ENCODE results near the gene ACER3. TPM values are rescaled to one million over a fixed set of nuclear protein-coding genes. Genes with fewer than 3 reads are reported as not detected.

The ACER3 gene
- total and polyA plus RNA-seq, 11 donors, result 3.2 to 17.0 (median 9.8) TPM

DNA sequence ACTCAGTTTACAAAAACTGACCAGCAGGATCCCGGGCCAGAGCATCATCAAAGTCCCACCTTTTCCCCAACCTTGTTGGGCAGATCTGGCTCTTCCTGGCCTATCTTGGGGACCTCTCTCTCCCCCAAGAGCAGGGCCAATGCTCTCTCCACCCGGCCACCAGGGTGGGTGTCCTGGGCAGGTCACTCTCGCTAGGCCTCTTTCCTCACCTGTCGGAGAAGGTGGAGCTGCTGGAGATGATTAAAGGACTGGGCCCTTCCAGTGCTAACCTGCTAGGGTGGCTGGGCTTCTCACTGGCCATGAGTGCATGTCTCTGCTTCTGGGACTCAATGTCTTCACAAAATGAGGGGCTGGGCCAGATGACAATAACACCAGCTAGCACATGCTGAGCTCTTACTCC, 203.1 kb downstream of the ACER3 start:
- no peaks in the 10 kb centered on the region for H3K36me3 ChIP-seq
- no peak for ATAC-seq
- 96 to 100% (median 98%) methylated on average over 3 to 4 of the region's 4 CpGs for WGBS, 4 donors

DNA sequence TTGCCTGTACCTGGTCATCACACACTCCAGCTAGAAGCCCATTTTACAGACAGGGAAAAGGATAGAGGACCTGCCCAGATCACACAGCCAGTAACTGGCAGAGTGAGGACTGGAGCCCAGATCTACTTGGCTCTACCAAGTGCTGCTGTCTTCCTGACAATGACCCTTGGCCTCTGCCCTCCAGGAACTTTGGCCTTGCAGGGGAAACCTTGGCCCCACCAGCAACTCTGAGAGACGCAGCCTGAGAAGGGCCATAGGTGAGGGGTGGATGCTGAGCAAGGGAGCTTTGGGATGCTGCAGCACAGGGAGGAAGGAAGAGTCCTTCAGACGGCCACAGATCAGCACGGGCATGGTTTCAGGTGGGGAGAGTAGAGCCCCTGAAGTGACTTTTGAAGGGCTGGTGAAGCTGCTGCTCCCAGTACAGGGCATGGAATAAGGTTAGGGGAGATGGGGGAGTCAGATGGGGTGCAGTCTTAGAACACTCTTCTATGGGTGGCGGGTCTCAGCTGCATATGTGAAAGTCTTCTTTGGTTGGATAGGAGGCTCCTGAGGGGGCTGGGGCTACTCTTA, 204.0 kb downstream of the ACER3 start:
- H3K27me3 ChIP-seq, result no peaks in the 10 kb centered on the region
- DNase-seq (no peak), ATAC-seq (no peak)
- no peaks in the 10 kb centered on the region for H3K36me3 ChIP-seq
- TF ChIP-seq POLR2A (IDR thresholded peaks at IDR 0.05), result no peak
- TF ChIP-seq, protein P1, sequence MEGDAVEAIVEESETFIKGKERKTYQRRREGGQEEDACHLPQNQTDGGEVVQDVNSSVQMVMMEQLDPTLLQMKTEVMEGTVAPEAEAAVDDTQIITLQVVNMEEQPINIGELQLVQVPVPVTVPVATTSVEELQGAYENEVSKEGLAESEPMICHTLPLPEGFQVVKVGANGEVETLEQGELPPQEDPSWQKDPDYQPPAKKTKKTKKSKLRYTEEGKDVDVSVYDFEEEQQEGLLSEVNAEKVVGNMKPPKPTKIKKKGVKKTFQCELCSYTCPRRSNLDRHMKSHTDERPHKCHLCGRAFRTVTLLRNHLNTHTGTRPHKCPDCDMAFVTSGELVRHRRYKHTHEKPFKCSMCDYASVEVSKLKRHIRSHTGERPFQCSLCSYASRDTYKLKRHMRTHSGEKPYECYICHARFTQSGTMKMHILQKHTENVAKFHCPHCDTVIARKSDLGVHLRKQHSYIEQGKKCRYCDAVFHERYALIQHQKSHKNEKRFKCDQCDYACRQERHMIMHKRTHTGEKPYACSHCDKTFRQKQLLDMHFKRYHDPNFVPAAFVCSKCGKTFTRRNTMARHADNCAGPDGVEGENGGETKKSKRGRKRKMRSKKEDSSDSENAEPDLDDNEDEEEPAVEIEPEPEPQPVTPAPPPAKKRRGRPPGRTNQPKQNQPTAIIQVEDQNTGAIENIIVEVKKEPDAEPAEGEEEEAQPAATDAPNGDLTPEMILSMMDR (IDR thresholded peaks at IDR 0.05), result no peak
- WGBS, 4 donors, result 87 to 95% (median 90%) methylated on average over 4 of the region's 4 CpGs
- peaks cover 0 to 5% (median 0%) of the 10 kb centered on the region in 12 donors for H3K9me3 ChIP-seq
- H3K4me1 ChIP-seq, result peaks cover 0 to 22% (median 6%) of the 10 kb centered on the region in 12 donors
- intact Hi-C loops (cut with DNase I), result loop anchor here in 1 of 10 donors (2.0 kb wide), 1 partner anchor 14 kb away; no protein-coding TSS in a partner anchor
- H3K27ac ChIP-seq, result no peak overlapping the region
- H3K4me3 ChIP-seq, result no peak overlapping the region

More for the DNA sequence above, 203.1 kb downstream of the ACER3 start:
- Histone ChIP-seq H3K27ac (no peak overlapping the region), H3K4me3 (no peak overlapping the region), H3K27me3 (no peaks in the 10 kb centered on the region), H3K4me1 (peaks cover 0 to 22% (median 6%) of the 10 kb centered on the region in 12 donors), H3K9me3 (peaks cover 0 to 5% (median 0%) of the 10 kb centered on the region in 12 donors)
- intact Hi-C loops (cut with DNase I), result loop anchor here in 1 of 10 donors (2.0 kb wide), 1 partner anchor 13 kb away; no protein-coding TSS in a partner anchor
- peak in 1 of 5 donors; percentile 22 for DNase-seq
- no peak for TF ChIP-seq POLR2A (IDR thresholded peaks at IDR 0.05)
- TF ChIP-seq, protein P1 (IDR thresholded peaks at IDR 0.05), result no peak

DNA sequence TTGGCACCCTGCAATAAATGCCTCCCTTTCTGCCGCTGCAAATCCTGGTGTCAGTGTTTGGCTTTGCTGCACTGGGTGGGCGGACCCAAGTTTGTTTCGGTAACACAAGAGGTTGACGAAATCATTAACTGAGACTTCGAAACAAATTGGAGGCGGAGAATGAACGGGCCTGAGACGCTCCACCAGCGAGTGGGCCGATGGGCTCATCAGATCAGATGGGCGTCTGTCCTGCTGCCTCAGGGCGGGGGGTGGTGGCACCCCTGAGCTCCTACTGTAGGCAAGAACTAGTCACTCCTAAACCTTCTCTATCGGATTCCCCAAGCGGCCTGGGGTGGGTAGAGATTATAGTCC, 205.1 kb downstream of the ACER3 start:
- TF ChIP-seq, protein P1 (IDR thresholded peaks at IDR 0.05), result no peak
- no peak for TF ChIP-seq POLR2A (IDR thresholded peaks at IDR 0.05)
- Histone ChIP-seq H3K4me1 (peaks cover 0 to 22% (median 6%) of the 10 kb centered on the region in 12 donors), H3K9me3 (peaks cover 0 to 5% (median 0%) of the 10 kb centered on the region in 12 donors), H3K27me3 (no peaks in the 10 kb centered on the region), H3K4me3 (peak overlapping the region; percentile 59 to 97 (median 78)), H3K27ac (peak overlapping the region in 11 of 12 donors; percentile 80 to 96 (median 87)), H3K36me3 (no peaks in the 10 kb centered on the region)
- ATAC-seq, result peak in 2 of 4 donors; percentile 2 to 30
- intact Hi-C loops (cut with DNase I), result loop anchor here in 2 of 10 donors (1.0 to 2.0 kb wide), 2 partner anchors 15 to 19 kb away; no protein-coding TSS in a partner anchor
- peak in 2 of 5 donors; percentile 61 to 70 for DNase-seq
- 30 to 47% (median 40%) methylated on average over 14 of the region's 14 CpGs for WGBS, 4 donors

DNA sequence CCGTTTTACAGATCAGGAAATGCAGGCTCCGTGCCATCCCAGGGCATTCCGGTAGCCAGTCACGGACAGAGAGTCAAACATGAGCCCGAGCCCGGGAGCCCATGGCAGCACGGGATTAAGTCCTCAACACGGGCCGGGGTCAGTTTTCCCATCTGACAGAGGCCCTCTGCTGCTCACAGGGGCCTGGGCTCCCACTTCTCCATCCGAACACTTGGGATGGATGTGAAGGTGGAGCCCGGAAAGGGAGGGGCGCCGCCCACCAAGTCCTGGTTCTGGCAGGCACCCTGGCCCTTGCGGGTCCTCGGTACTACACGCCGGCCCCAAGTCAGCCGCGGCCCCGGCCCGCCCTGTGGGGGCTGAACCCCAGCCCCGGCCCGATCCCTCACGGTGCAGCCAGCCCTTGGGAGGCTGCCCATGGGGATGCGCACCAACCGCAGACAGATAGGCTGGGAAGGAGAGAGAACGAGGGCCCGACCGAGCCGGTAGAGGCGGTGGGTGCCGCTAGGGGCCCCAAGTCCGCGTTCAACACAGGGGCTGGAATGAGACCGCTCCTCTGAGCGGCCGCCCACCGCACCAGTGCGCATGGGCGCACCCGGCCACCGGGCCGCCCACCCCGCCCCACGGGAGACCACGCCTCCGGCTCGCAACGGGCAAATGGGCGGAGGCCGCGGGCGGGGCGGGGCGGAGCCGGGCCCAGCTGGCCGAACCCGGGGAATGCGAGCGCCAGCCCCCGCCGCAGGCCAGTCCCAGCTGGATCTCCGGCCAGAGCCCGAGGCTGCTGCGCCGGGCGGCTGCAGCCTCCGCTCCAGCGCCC, 205.7 kb downstream of the ACER3 start, which contains the start of gene CAPN5:
TSS of gene CAPN5 (plus strand) at position 743 of the 814 bp plus-strand sequence. CDS start 17,916 bp downstream, outside the sequence.
- H3K27ac ChIP-seq, result peak within 1 kb of the TSS; percentile 42 to 96 (median 86)
- intact Hi-C loops (cut with DNase I), result loop anchor here in 1 of 10 donors (1.0 kb wide), 1 partner anchor 19 kb away; no protein-coding TSS in a partner anchor
- no peaks in the 10 kb centered on the region for H3K36me3 ChIP-seq
- 1 to 2% (median 1%) methylated on average over 42 to 69 of the region's 69 CpGs for WGBS, 4 donors
- ATAC-seq (peak; percentile 93 to 98 (median 98)), DNase-seq (peak; percentile 93 to 96 (median 94))
- no peaks in the 10 kb centered on the region for H3K27me3 ChIP-seq
- peak within 1 kb of the TSS; percentile 59 to 97 (median 78) for H3K4me3 ChIP-seq
- H3K4me1 ChIP-seq, result peaks cover 0 to 22% (median 6%) of the 10 kb centered on the region in 12 donors
- peaks cover 0 to 4% (median 0%) of the 10 kb centered on the region in 12 donors for H3K9me3 ChIP-seq
- TF ChIP-seq, protein P1 (IDR thresholded peaks at IDR 0.05), result peak in 6 of 12 donors; percentile 6 to 50 (median 24)
- peak; percentile 30 to 93 for TF ChIP-seq POLR2A (IDR thresholded peaks at IDR 0.05)

Measured in heart left ventricle (tissue), 16 donors.